Effector memory CD4-positive, alpha-beta T cell (primary cell): ENCODE results near the gene PLEK.

Experiments
- DNase-seq, 3 donors: peaks; one replicate each; pipeline ENCODE4 v3.0.0-alpha.2; 2020
- H3K27ac ChIP-seq: 2 replicates; pipeline ENCODE4 v1.7.0; 2013; ENCODE audit warnings: mild to moderate bottlenecking, low read length, moderate library complexity; ENCODE audit not compliant: insufficient read depth, poor library complexity, severe bottlenecking
- H3K27me3 ChIP-seq: replicated peaks from 2 replicates; pipeline ENCODE4 v1.7.0; 2013; ENCODE audit warnings: mild to moderate bottlenecking, low read length; ENCODE audit not compliant: insufficient read depth, control insufficient read depth, poor library complexity, severe bottlenecking
- H3K36me3 ChIP-seq: 2 replicates; pipeline ENCODE4 v1.7.0; 2013; ENCODE audit warnings: mild to moderate bottlenecking, low read length, moderate library complexity; ENCODE audit not compliant: control insufficient read depth, insufficient read depth
- H3K4me1 ChIP-seq: 2 replicates; pipeline ENCODE4 v1.7.0; 2013; ENCODE audit warnings: low read length, mild to moderate bottlenecking; ENCODE audit not compliant: control insufficient read depth, insufficient read depth, poor library complexity, severe bottlenecking
- H3K4me3 ChIP-seq: 2 replicates; pipeline ENCODE4 v1.7.0; 2013; ENCODE audit warnings: low read length, low read depth, mild to moderate bottlenecking; ENCODE audit not compliant: insufficient read depth, poor library complexity, severe bottlenecking
- H3K9me3 ChIP-seq: 2 replicates; pipeline ENCODE4 v1.7.0; 2013; ENCODE audit warnings: mild to moderate bottlenecking, low read length, moderate library complexity; ENCODE audit not compliant: control insufficient read depth
- total RNA-seq, 3 donors: gene quantifications; one replicate each; lab custom pipeline; 2026; lab: John Stamatoyannopoulos, UW

PLEK gene
- total RNA-seq: 9.0 to 42.6 (median 39.3) reads per million in 3 donors

- Histone ChIP-seq H3K4me3 (no peak within 1 kb of the TSS), H3K27ac (no peak within 1 kb of the TSS), H3K36me3 (no peaks in the 10 kb centered on the region), H3K4me1 (no peaks in the 10 kb centered on the region), H3K9me3 (no peaks in the 10 kb centered on the region), H3K27me3 (no peaks in the 10 kb centered on the region)
- no peak for DNase-seq
Measured at GRCh38 chr2:68365087-68365486, at the start of gene PLEK. PLEK (plus strand) TSS chr2:68365282; CDS start chr2:68365352, 70 bp downstream.

GRCh38 chr2:68316111-68316510 lies 49.0 kb upstream of the PLEK start:
- Histone ChIP-seq H3K9me3 (no peaks in the 10 kb centered on the region), H3K4me3 (no peak overlapping the region), H3K36me3 (no peaks in the 10 kb centered on the region), H3K27ac (no peak overlapping the region), H3K4me1 (peaks cover 10% of the 10 kb centered on the region), H3K27me3 (peaks cover 18% of the 10 kb centered on the region)
- DNase-seq: no peak

GRCh38 chr2:68317971-68318913 lies 46.8 kb upstream of the PLEK start:
- no peaks in the 10 kb centered on the region for H3K9me3 ChIP-seq
- H3K27me3 ChIP-seq: peaks cover 18% of the 10 kb centered on the region
- no peak overlapping the region for H3K27ac ChIP-seq
- H3K4me3 ChIP-seq: no peak overlapping the region
- peaks cover 10% of the 10 kb centered on the region for H3K4me1 ChIP-seq
- DNase-seq: no peak
- H3K36me3 ChIP-seq: no peaks in the 10 kb centered on the region

- peaks cover 18% of the 10 kb centered on the region for H3K27me3 ChIP-seq
- DNase-seq: no peak
- H3K4me3 ChIP-seq: peak overlapping the region; percentile 23
- H3K27ac ChIP-seq: no peak overlapping the region
- no peaks in the 10 kb centered on the region for H3K36me3 ChIP-seq
- H3K9me3 ChIP-seq: no peaks in the 10 kb centered on the region
- peaks cover 10% of the 10 kb centered on the region for H3K4me1 ChIP-seq
Measured at GRCh38 chr2:68318914-68319397, 46.1 kb upstream of the PLEK start.

- H3K4me1 ChIP-seq: peaks cover 10% of the 10 kb centered on the region
- H3K27ac ChIP-seq: no peak within 1 kb of the TSS
- DNase-seq: no peak
- no peaks in the 10 kb centered on the region for H3K9me3 ChIP-seq
- peak within 1 kb of the TSS; percentile 23 for H3K4me3 ChIP-seq
- no peaks in the 10 kb centered on the region for H3K36me3 ChIP-seq
- H3K27me3 ChIP-seq: peaks cover 18% of the 10 kb centered on the region
Measured at GRCh38 chr2:68319398-68320117, 45.5 kb upstream of the PLEK start, which contains the start of gene CNRIP1. CNRIP1 (minus strand) TSS chr2:68319949; CDS start chr2:68319400, 549 bp downstream.

GRCh38 chr2:68320118-68320641 lies 44.9 kb upstream of the PLEK start:
- peak overlapping the region; percentile 23 for H3K4me3 ChIP-seq

GRCh38 chr2:68325056-68325455 lies 40.0 kb upstream of the PLEK start:
- H3K4me3 ChIP-seq: no peak overlapping the region
- no peaks in the 10 kb centered on the region for H3K36me3 ChIP-seq
- peaks cover 6% of the 10 kb centered on the region for H3K27me3 ChIP-seq
- H3K4me1 ChIP-seq: no peaks in the 10 kb centered on the region
- no peak overlapping the region for H3K27ac ChIP-seq
- H3K9me3 ChIP-seq: no peaks in the 10 kb centered on the region
- no peak for DNase-seq

More at GRCh38 chr2:68320118-68320641, 44.9 kb upstream of the PLEK start:
- Histone ChIP-seq H3K9me3 (no peaks in the 10 kb centered on the region), H3K27ac (no peak overlapping the region), H3K27me3 (peaks cover 21% of the 10 kb centered on the region), H3K4me1 (peaks cover 10% of the 10 kb centered on the region), H3K36me3 (no peaks in the 10 kb centered on the region)
- no peak for DNase-seq

- no peak overlapping the region for H3K27ac ChIP-seq
- no peaks in the 10 kb centered on the region for H3K36me3 ChIP-seq
- H3K27me3 ChIP-seq: peaks cover 2% of the 10 kb centered on the region
- no peak overlapping the region for H3K4me3 ChIP-seq
- DNase-seq: no peak
- H3K9me3 ChIP-seq: no peaks in the 10 kb centered on the region
- H3K4me1 ChIP-seq: no peaks in the 10 kb centered on the region
Measured at GRCh38 chr2:68328901-68329300, 36.2 kb upstream of the PLEK start.

GRCh38 chr2:68330691-68331090 lies 34.4 kb upstream of the PLEK start:
- Histone ChIP-seq H3K27me3 (no peaks in the 10 kb centered on the region), H3K4me1 (no peaks in the 10 kb centered on the region), H3K27ac (no peak overlapping the region), H3K36me3 (no peaks in the 10 kb centered on the region), H3K4me3 (no peak overlapping the region), H3K9me3 (no peaks in the 10 kb centered on the region)
- DNase-seq: no peak
